Neural cell (in vitro differentiated cells): ENCODE measurements around the gene ADAP1. TPM values are rescaled to one million over a fixed set of nuclear protein-coding genes. Genes with fewer than 3 reads are reported as not detected.
A peak's percentile ranks its signal among the peaks of the same experiment; 100 is the strongest.

Source experiments
- H2AFZ ChIP-seq: fragments of 200-600, 300-800 bp; sonication (generic), shearing (Covaris generic); 2 replicates; pipeline ENCODE4 v1.6.0; 2014; ENCODE audit warnings: low read depth, mild to moderate bottlenecking, antibody characterized with exemption, low read length, moderate library complexity
- H3F3A ChIP-seq: fragments of 200-600 bp; shearing (Covaris generic); 2 replicates; pipeline ENCODE4 v1.6.1; 2016; ENCODE audit warnings: mild to moderate bottlenecking, moderate library complexity, mixed read lengths, antibody characterized with exemption, low read length; ENCODE audit not compliant: insufficient read depth, poor library complexity, severe bottlenecking
- H3K27ac ChIP-seq: fragments of 200-600, 300-800 bp; sonication (generic), shearing (Covaris generic); 2 replicates; pipeline ENCODE4 v1.5.1; 2014; ENCODE audit warnings: mild to moderate bottlenecking, low read length, moderate library complexity
- H3K27me3 ChIP-seq: fragments of 300-800, 200-600 bp; sonication (generic), shearing (Covaris generic); 2 replicates; pipeline ENCODE4 v1.6.0; 2014; ENCODE audit warnings: mild to moderate bottlenecking, low read depth, low read length, moderate library complexity; ENCODE audit not compliant: insufficient read depth
- H3K36me3 ChIP-seq: fragments of 300-800, 200-600 bp; sonication (generic), shearing (Covaris generic); 2 replicates; pipeline ENCODE4 v1.5.1; 2014; ENCODE audit warnings: mild to moderate bottlenecking, antibody characterized with exemption, low read length, moderate library complexity; ENCODE audit not compliant: insufficient read depth
- H3K4me2 ChIP-seq: fragments of 300-800, 200-600 bp; sonication (generic), shearing (Covaris generic); 2 replicates; pipeline ENCODE4 v1.6.0; 2014; ENCODE audit warnings: mild to moderate bottlenecking, low read length
- H3K4me3 ChIP-seq: fragments of 300-800, 200-600 bp; sonication (generic), shearing (Covaris generic); 2 replicates; pipeline ENCODE4 v1.5.1; 2014; ENCODE audit warnings: mild to moderate bottlenecking, low read length, moderate library complexity
- H3K79me2 ChIP-seq: fragments of 200-600 bp; shearing (Covaris generic); replicated peaks from 2 replicates; pipeline ENCODE4 v1.6.0; 2014; ENCODE audit warnings: mild to moderate bottlenecking, low read length, moderate library complexity; ENCODE audit not compliant: insufficient read depth
- H3K9ac ChIP-seq: fragments of 300-800, 200-600 bp; sonication (generic), shearing (Covaris generic); 2 replicates; pipeline ENCODE4 v1.6.1; 2016; ENCODE audit warnings: mild to moderate bottlenecking, low read length, mixed read lengths
- H3K9me2 ChIP-seq: fragments of 200-600 bp; shearing (Covaris generic); 2 replicates; pipeline ENCODE4 v1.6.1; 2016; ENCODE audit warnings: mild to moderate bottlenecking, low read length, mixed read lengths; ENCODE audit not compliant: insufficient read depth
- H3K9me3 ChIP-seq: fragments of 200-600, 300-800 bp; sonication (generic), shearing (Covaris generic); 2 replicates; pipeline ENCODE4 v1.6.1; 2016; ENCODE audit warnings: mild to moderate bottlenecking, mixed run types, low read length, moderate library complexity, mixed read lengths
- H4K20me1 ChIP-seq: fragments of 200-600 bp; shearing (Covaris generic); 2 replicates; pipeline ENCODE4 v1.6.1; 2016; ENCODE audit warnings: mild to moderate bottlenecking, mixed run types; ENCODE audit not compliant: insufficient read depth
- CTCF ChIP-seq: fragments of 450-650 bp; IDR thresholded peaks from 2 replicates; pipeline ENCODE4 v1.5.1; 2014; ENCODE audit warnings: antibody characterized with exemption, mild to moderate bottlenecking, moderate library complexity; ENCODE audit not compliant: poor library complexity, severe bottlenecking
- EP300 ChIP-seq: fragments of 450-650 bp; conservative IDR thresholded peaks from 2 replicates; pipeline ENCODE4 v1.6.1; 2014; ENCODE audit warnings: antibody characterized with exemption, mild to moderate bottlenecking, moderate library complexity; ENCODE audit not compliant: poor library complexity, severe bottlenecking
- EZH2 ChIP-seq: fragments of 200-600, 300-800 bp; shearing (Covaris generic), sonication (generic); IDR thresholded peaks from 2 replicates; pipeline ENCODE4 v1.6.1; 2014; ENCODE audit warnings: antibody characterized with exemption, low read length, borderline replicate concordance, mild to moderate bottlenecking; ENCODE audit not compliant: insufficient read depth, poor library complexity, severe bottlenecking
- MXI1 ChIP-seq: fragments of 450-650 bp; conservative IDR thresholded peaks from 2 replicates; pipeline ENCODE4 v1.6.1; 2014; ENCODE audit warnings: antibody characterized with exemption, mild to moderate bottlenecking; ENCODE audit not compliant: poor library complexity, severe bottlenecking
- POLR2AphosphoS5 ChIP-seq: IDR thresholded peaks from 2 replicates; pipeline ENCODE4 v1.6.1; 2012
- RAD21 ChIP-seq: fragments of 450-650 bp; conservative IDR thresholded peaks from 2 replicates; pipeline ENCODE4 v1.6.1; 2014; ENCODE audit warnings: antibody characterized with exemption, mild to moderate bottlenecking, moderate library complexity
- REST ChIP-seq: IDR thresholded peaks from 2 replicates; pipeline ENCODE4 v1.6.1; 2012; ENCODE audit warnings: borderline replicate concordance
- SMC3 ChIP-seq: fragments of 450-650 bp; conservative IDR thresholded peaks from 2 replicates; pipeline ENCODE4 v1.6.1; 2014; ENCODE audit warnings: antibody characterized with exemption, mild to moderate bottlenecking, moderate library complexity; ENCODE audit not compliant: poor library complexity
- TAF1 ChIP-seq: IDR thresholded peaks from 2 replicates; pipeline ENCODE4 v1.6.1; 2012; ENCODE audit warnings: low read depth
- polyA plus RNA-seq: library from polyadenylated mRNA; depleted of rRNA; stranded (reverse); fragments of >200 nt; gene quantifications from 2 replicates; pipeline ENCODE4 v1.2.3, GENCODE V29; 2014

The ADAP1 gene
- polyA plus RNA-seq, 1 donor from 2014 or later = 76.8 TPM

- no peaks in the 10 kb centered on the region for H3K79me2 ChIP-seq
- no peaks in the 10 kb centered on the region for H3K27me3 ChIP-seq
- H3K4me2 ChIP-seq = no peak overlapping the region
- H3K9ac ChIP-seq = no peak overlapping the region
- no peaks in the 10 kb centered on the region for H3K9me2 ChIP-seq
- H4K20me1 ChIP-seq = no peaks in the 10 kb centered on the region
- no peak for TF ChIP-seq EP300
- peak; percentile 11 for TF ChIP-seq POLR2AphosphoS5
- no peaks in the 10 kb centered on the region for H3K9me3 ChIP-seq
- no peak overlapping the region for H2AFZ ChIP-seq
- no peak overlapping the region for H3K27ac ChIP-seq
- no peaks in the 10 kb centered on the region for H3K36me3 ChIP-seq
- H3F3A ChIP-seq = no peaks in the 10 kb centered on the region
- H3K4me3 ChIP-seq = no peak overlapping the region
Measured at GRCh38 chr7:985127-985416, 30.6 kb upstream of the ADAP1 start.

- no peaks in the 10 kb centered on the region for H3K9me3 ChIP-seq
- no peak overlapping the region for H2AFZ ChIP-seq
- H4K20me1 ChIP-seq = no peaks in the 10 kb centered on the region
- no peaks in the 10 kb centered on the region for H3K27me3 ChIP-seq
- no peaks in the 10 kb centered on the region for H3K79me2 ChIP-seq
- no peak overlapping the region for H3K9ac ChIP-seq
- H3K36me3 ChIP-seq = no peaks in the 10 kb centered on the region
- no peaks in the 10 kb centered on the region for H3K9me2 ChIP-seq
- no peak overlapping the region for H3K4me3 ChIP-seq
- no peak overlapping the region for H3K4me2 ChIP-seq
- H3K27ac ChIP-seq = no peak overlapping the region
- no peak for TF ChIP-seq POLR2AphosphoS5
- TF ChIP-seq EP300 = no peak
- TF ChIP-seq MXI1 = no peak
- no peak for TF ChIP-seq RAD21
- TF ChIP-seq SMC3 = no peak
- no peaks in the 10 kb centered on the region for H3F3A ChIP-seq
Measured at GRCh38 chr7:984361-985126, 30.1 kb upstream of the ADAP1 start.

GRCh38 chr7:983616-984071 is 29.2 kb upstream of the ADAP1 start:
- Histone ChIP-seq H3K27ac (no peak overlapping the region), H3K9me2 (no peaks in the 10 kb centered on the region), H3K27me3 (no peaks in the 10 kb centered on the region), H3K36me3 (no peaks in the 10 kb centered on the region), H3K9ac (no peak overlapping the region), H3K79me2 (no peaks in the 10 kb centered on the region), H3K4me3 (no peak overlapping the region), H4K20me1 (no peaks in the 10 kb centered on the region), H3K9me3 (no peaks in the 10 kb centered on the region), H3K4me2 (no peak overlapping the region), H3F3A (no peaks in the 10 kb centered on the region), H2AFZ (no peak overlapping the region)
- no peak for TF ChIP-seq RAD21
- no peak for TF ChIP-seq REST
- TF ChIP-seq MXI1 = no peak
- no peak for TF ChIP-seq SMC3
- TF ChIP-seq TAF1 = no peak
- no peak for TF ChIP-seq EP300
- no peak for TF ChIP-seq CTCF
- TF ChIP-seq POLR2AphosphoS5 = no peak
- TF ChIP-seq EZH2 = no peak
